ENCODE data around the gene SEMA3B. TPM values are rescaled to one million over a fixed set of nuclear protein-coding genes. Genes with fewer than 3 reads are reported as not detected.

Gene SEMA3B
- total and polyA plus RNA-seq, 2 of the 4 experiments (the other 2 are of a cell fraction) = 4.3 to 29.3 TPM

DNA sequence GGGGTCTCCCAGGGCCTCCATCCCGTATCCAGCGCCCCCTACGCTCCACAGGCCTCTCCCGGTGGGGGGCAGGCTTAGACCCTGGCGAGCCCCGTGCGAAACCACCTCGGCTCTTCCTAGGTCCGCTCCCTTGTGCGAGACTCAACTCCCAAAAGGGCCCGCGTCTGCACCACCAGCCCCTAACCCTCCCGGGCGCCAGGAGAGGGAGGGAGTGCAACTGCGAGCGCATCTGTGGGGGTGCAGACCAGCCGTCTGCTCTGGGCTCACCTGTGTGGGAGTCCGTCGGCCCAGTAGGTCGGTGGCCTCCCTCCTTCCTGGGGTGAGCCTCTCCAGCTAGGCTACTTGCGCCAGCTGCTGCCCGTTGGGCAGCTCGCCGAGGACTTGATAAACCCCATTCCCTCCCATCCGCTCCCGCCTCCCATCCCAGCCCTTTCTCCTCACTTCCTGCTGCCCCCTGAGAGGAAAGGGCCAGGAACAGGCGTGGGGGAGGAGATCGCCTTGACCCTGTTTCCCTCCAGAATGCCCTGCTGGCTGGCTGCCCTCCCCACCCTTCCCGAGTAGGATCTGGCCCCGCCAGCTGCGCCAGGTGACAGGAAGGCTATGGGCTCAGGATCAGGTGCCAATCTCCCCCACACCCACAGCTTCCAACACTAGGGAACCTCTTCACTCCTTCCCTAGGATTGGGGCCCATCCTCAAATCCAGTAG is 53.6 kb downstream of the SEMA3B start, which contains the start of gene HYAL2:
Gene HYAL2 (minus strand): TSS at position 360 of the 706 bp plus-strand sequence. CDS start 2,256 bp downstream, outside the sequence.
- dilution Hi-C loops (cut with HindIII; ENCODE audit: low sequenced_read_pairs, unreplicated experiment) (no loop called here), in situ Hi-C loops (cut with MboI; ENCODE audit: low sequenced_read_pairs) (no loop called here), intact Hi-C loops (cut with micrococcal nuclease) (loop anchor here (5.0 kb wide), 1 partner anchor 60 kb away; no protein-coding TSS in a partner anchor)
- H3K56ac ChIP-seq (ENCODE audit: extremely low read depth, insufficient read depth, low read length) = no peak within 1 kb of the TSS
- H4K8ac ChIP-seq (ENCODE audit: low read depth in 2 of 2, low read length in 2 of 2) = peak within 1 kb of the TSS; percentile 96 to 99; a peak in 3 of 4 replicates
- peak within 1 kb of the TSS; percentile 95 for H4K5ac ChIP-seq (ENCODE audit: low read depth, low read length)
- peak within 1 kb of the TSS; percentile 54; the same call in 1 of the 2 replicates for H2BK120ac ChIP-seq (ENCODE audit: low read depth, low read length)
- H3K9me3 ChIP-seq (ENCODE audit: control insufficient read depth, insufficient read depth, low read length) = no peaks in the 10 kb centered on the region
- H3K9me1 ChIP-seq (ENCODE audit: insufficient read depth, low read length) = peaks cover 8% of the 10 kb centered on the region
- no peak within 1 kb of the TSS for H3K14ac ChIP-seq (replicated peaks; ENCODE audit: low read depth, low read length)
- DNase-seq (no peak), ATAC-seq (ENCODE audit: low read depth) (no peak)
- peak within 1 kb of the TSS; percentile 95 for H2AFZ ChIP-seq (replicated peaks; ENCODE audit: low read length, poor library complexity)
- H2BK15ac ChIP-seq (ENCODE audit: low read depth, low read length) = no peak within 1 kb of the TSS
- no peak within 1 kb of the TSS for H3K18ac ChIP-seq (ENCODE audit: low read depth, low read length)
- ChIA-PET CTCF (no interaction called here), POLR2A (ENCODE audit: unreplicated experiment) (no interaction called here)
- peaks cover 26% of the 10 kb centered on the region for H3K36me3 ChIP-seq (ENCODE audit: control insufficient read depth, insufficient read depth, low read length)
- peaks cover 31 to 58% of the 10 kb centered on the region in 2 experiments for H3K79me1 ChIP-seq (ENCODE audit: low read depth in 1 of 2, low read length in 2 of 2)
- H3K27me3 ChIP-seq (ENCODE audit: control insufficient read depth, insufficient read depth, low read length) = no peaks in the 10 kb centered on the region
- peak within 1 kb of the TSS; percentile 98 for H2BK5ac ChIP-seq (ENCODE audit: low read depth, low read length, poor library complexity, severe bottlenecking)
- H3K9ac ChIP-seq (ENCODE audit: low read depth, low read length) = peak within 1 kb of the TSS; percentile 94
- H3K4ac ChIP-seq (ENCODE audit: low read depth, low read length) = peak within 1 kb of the TSS; percentile 66
- H3K4me3 ChIP-seq (ENCODE audit: insufficient read depth, low read depth, low read length) = peak within 1 kb of the TSS; percentile 58
- no peak within 1 kb of the TSS for H2BK20ac ChIP-seq (ENCODE audit: low read depth, low read length)
- peak within 1 kb of the TSS; percentile 87 for H2AK5ac ChIP-seq (ENCODE audit: low read depth, low read length)
- H3K4me2 ChIP-seq (ENCODE audit: low read depth, low read length) = peak within 1 kb of the TSS; percentile 67
- H3K27ac ChIP-seq (ENCODE audit: insufficient read depth, low read length) = peak within 1 kb of the TSS; percentile 98
- WGBS, 2 experiments (ENCODE audit: extremely low coverage in 2 of 2, insufficient read length in 1 of 2) = no CpG with 5 or more reads among the region's 31 CpGs
- peak within 1 kb of the TSS; percentile 58 for H4K91ac ChIP-seq (ENCODE audit: insufficient read depth, low read depth, low read length)
- BruUV-seq (replicated peaks) = no TSS peak
- H3K4me1 ChIP-seq (ENCODE audit: control insufficient read depth, insufficient read depth, low read length) = peaks cover 26% of the 10 kb centered on the region
- H2AK9ac ChIP-seq (replicated peaks; ENCODE audit: low read depth, low read length, poor library complexity) = peak within 1 kb of the TSS; percentile 93
- peak within 1 kb of the TSS; percentile 35; the same call in 1 of the 2 replicates for H3K23ac ChIP-seq (ENCODE audit: low read depth, low read length)
- no peak for TF ChIP-seq RAD21 (IDR thresholded peaks at IDR 0.05; ENCODE audit: low read length)
- TF ChIP-seq CTCF (conservative IDR thresholded peaks at IDR 0.05; ENCODE audit: low read depth, low read length) = no peak
- TF ChIP-seq RFX5 (IDR thresholded peaks at IDR 0.05; ENCODE audit: low read depth, low read length) = no peak
- no peak for TF ChIP-seq MAZ (IDR thresholded peaks at IDR 0.05; ENCODE audit: borderline replicate concordance, low read depth, low read length)
- TF ChIP-seq ELK1 (IDR thresholded peaks at IDR 0.05; ENCODE audit: borderline replicate concordance, low read depth, low read length) = no peak
- TF ChIP-seq FOS (IDR thresholded peaks at IDR 0.05; ENCODE audit: low read depth, low read length) = no peak
- no peak for TF ChIP-seq CHD1 (IDR thresholded peaks at IDR 0.05; ENCODE audit: low read depth, low read length)
- no peak for TF ChIP-seq SMC3 (IDR thresholded peaks at IDR 0.05; ENCODE audit: low read depth, low read length)
- peaks cover 11% of the 10 kb centered on the region; the same call in 1 of the 2 replicates for H4K20me1 ChIP-seq (ENCODE audit: insufficient read depth, low read length)
